T47D (cell line): Measurements from ENCODE around the gene G3BP2.
"Not testable (repeated sequence)": the region's sequence is repeated elsewhere in the genome, so short reads cannot be mapped to it uniquely, and the experiment has no call there.

ENCODE experiments used
- DNase-seq, 2 experiments: peaks; one replicate each; pipeline versions ENCODE4 v3.0.0 to v3.0.0-alpha.2; 2011 to 2012; ENCODE audit warnings: low read depth in 1 of 2, low spot score in 1 of 2
- JUND ChIP-seq: IDR thresholded peaks from 2 replicates; pipeline ENCODE4 v1.6.1; 2012; ENCODE audit warnings: low read depth
- in situ Hi-C: cut with HindIII; loops from 2 replicates; pipeline ENCODE4 v1.10.0; 2016; ENCODE audit warnings: low sequenced_read_pairs, low pct_unique_long_range_greater_than_20kb

The G3BP2 gene

GRCh38 chr4:75675004-75675531 is 1.9 kb upstream of the G3BP2 start:
- no peak for TF ChIP-seq JUND
- DNase-seq: no peak
- in situ Hi-C loops: no loop called here

DNA sequence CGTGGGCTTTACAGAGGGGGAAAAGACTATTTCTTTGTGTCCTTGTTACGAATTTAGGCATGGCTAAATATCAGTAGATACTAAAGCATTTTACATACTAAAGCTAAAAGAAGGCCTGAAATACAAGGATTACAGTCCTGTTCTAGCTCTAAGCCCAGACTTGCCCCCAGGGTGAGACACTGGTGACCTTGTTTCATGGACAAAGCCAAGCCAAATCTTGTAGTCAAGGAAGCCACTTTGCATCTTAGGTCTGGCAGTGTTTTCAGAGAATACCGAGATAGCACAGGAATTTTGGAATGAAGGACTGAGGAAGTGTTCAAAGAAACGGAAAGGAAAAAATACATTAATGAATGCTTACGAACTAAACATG is 733 bp upstream of the G3BP2 start:
- in situ Hi-C loops: no loop called here
- no peak for TF ChIP-seq JUND
- DNase-seq: no peak

DNA sequence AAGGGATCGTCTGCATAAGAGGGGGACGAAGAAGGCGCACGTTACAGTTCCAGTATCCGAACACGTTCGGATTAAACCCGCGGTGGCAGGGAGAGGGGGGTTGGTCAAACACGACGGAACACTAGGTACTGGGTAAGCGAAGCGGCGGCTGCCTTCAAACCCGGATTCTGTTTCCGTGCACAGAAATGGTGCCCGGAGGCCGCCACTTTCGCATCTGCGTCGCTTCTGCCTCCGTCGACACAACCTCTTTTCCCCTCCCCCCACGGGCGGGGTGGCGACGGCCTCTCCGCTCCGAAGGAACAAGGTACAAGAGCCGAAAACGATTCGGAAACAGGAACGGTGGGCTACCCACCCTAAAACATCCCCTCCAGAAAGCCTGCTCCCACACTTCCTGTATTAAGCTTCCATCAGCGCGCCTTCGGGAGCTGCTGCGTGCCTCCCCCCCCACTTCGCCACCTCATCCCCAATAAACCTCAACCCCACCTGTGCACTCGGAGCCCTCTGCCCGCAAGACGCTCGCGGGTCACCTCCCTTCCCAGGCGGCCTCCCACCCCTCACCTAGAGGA is 667 bp downstream of the G3BP2 start:
- peak; percentile 20 to 56 for DNase-seq
- no peak for TF ChIP-seq JUND
- in situ Hi-C loops: no loop called here

DNA sequence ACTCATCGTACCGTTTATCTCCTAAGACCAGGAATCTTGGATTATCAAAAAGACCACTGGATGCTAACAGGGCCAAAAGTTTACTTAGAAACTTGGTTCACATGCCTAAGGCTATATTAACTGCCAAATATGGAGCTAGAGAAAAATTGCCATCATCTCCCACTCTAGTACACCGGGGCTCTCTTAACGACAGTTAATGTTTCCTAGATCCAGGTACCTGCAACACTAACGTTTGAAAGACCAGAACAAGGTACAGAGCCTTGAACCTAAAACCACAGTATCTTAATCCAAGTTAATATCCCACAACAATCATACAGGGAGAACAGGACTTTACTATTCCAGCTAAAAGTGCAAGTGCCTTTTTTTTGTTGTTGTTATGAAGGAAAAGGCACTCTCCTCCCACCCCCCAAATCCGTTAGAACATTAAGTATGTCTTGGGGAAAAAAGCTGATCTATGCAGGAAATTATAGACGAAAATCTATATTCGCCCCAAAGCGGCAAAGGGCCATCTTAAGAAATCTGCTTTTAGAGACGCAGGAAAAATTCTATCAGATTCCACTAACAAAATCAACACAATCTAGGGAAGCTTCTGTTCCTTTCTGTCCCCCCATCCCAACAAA is 1.3 kb downstream of the G3BP2 start:
- DNase-seq: no peak
- in situ Hi-C loops: no loop called here
- TF ChIP-seq JUND: no peak

- no peak for DNase-seq
- TF ChIP-seq JUND: no peak
- in situ Hi-C loops: no loop called here
Measured at GRCh38 chr4:75668596-75668995, 4.6 kb downstream of the G3BP2 start.

DNA sequence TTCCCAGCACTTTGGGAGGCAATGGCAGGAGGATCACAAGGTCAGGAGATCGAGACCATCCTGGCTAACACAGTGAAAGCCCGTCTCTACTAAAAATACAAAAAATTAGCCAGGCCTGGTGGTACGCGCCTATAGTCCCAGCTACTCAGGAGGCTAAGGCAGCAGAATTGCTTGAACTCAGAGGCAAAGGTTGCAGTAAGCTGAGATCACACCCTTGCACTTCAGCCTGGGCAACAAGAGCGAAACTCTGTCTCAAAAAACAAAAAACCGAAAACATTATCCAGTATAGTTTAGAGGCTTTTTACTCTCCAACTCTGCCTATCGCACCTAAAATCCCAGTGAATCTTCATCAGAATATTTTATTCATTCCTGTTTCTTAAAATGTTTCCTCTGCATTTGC is 5.6 kb downstream of the G3BP2 start:
- DNase-seq, in situ Hi-C loops: not testable (repeated sequence)

DNA sequence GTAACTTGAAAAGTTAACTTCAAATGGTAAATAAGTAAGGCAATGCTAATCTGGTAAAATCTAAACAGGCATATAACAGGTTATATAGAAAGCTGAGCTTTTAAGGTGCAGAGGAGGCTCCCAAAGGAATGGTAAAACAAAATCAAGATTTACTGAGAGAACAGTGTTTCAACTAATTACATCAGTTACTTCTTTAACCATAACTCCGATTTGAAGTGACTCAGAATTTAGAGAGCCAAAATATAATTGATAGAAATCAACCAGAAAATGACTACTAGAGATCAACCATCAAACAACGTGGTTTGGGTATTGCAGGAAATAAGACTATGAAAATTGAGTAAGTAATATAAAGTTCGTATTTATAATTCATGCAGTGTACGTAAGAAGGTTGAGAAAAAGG is 6.9 kb downstream of the G3BP2 start:
- in situ Hi-C loops: no loop called here
- DNase-seq: no peak
- no peak for TF ChIP-seq JUND

DNA sequence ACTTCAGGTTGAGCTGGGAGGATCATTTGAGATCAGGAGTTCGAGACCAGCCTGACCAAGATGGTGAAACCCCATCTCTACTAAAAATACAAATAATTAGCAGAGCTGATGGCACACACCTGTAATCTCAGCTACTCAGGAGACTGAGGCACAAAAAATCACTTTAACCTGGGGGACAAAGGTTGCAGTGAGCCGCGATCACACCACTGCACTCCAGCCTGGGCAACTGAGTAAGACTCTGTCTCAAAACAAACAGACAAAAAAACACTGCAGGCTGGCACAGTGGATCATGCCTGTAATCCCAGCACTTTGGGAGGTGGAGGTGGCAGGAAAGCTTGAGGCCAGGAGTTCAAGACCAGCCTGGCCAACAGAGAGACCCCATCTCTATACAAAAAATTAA is 8.6 kb downstream of the G3BP2 start:
- in situ Hi-C loops, DNase-seq: not testable (repeated sequence)

GRCh38 chr4:75662626-75663025 is 10.6 kb downstream of the G3BP2 start:
- in situ Hi-C loops: no loop called here
- TF ChIP-seq JUND: no peak
- DNase-seq: no peak

DNA sequence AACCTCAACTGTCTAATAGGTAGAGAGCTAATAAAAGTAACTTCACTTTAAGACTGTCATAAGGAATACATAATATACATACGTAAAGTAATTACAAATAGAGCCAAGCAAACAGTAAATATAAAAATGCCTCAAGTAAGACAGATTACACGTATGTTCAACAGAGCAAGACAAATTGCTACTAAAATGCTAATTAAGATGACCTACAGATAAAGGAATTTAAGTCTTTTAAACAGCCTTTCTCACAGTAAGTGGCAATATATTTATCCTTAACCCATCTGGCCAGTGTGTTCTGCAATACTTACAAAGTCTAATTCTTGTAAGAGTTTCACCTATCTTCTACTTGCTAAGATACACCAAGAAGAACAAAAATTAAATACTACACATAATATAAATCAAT is 12.7 kb downstream of the G3BP2 start:
- no peak for TF ChIP-seq JUND
- no peak for DNase-seq
- in situ Hi-C loops: no loop called here

GRCh38 chr4:75659512-75660031 is 13.6 kb downstream of the G3BP2 start:
- no peak for DNase-seq
- in situ Hi-C loops: no loop called here
- no peak for TF ChIP-seq JUND

DNA sequence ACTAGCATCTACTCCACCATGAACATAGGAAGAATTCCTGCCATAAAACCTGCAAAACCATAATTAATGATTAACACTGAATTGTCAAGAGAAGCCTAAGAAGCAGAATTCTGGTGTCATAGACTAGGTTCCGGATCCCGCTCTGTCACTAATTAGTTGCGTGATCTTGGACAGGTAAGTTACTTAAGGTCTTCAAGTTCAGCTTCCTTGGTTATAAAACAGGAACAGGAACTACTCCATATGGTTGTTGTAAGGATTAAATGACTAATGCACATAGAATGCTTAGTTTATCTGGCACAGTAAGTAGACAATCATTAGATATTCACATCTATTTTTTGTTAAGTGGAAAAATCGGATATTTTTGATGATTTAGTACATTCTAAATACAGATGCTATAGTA is 14.3 kb downstream of the G3BP2 start:
- no peak for DNase-seq
- no peak for TF ChIP-seq JUND
- in situ Hi-C loops: no loop called here

- no peak for DNase-seq
- no peak for TF ChIP-seq JUND
- in situ Hi-C loops: no loop called here
Measured at GRCh38 chr4:75655562-75655961, 17.6 kb downstream of the G3BP2 start.

DNA sequence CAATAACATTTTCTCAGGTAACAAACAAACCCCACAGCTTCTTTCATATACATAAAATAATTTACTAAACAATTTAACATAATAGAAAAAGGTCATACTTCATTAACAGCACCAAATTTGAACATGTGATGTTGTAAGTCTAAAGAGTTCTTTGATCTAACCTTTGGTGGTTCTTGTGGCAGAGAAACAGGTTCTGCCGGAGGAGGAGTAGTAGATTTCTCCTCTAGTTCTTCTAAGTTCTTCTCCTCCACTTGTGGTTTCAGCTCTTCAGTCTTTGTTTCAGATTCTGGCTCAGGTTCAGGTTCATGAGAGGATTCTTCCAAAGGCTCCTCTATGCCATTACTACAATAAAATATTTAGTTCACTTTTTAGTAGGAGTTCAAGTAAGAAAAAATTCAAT is 18.3 kb downstream of the G3BP2 start:
- in situ Hi-C loops: no loop called here
- no peak for TF ChIP-seq JUND
- no peak for DNase-seq
